SU-DHL-6 (cell line): Measurements from ENCODE around the gene TBL1X.

Experiments
- CTCF ChIP-seq: fragments of 200-600 bp; sonication (generic); IDR thresholded peaks from one replicate; pipeline ENCODE4 v1.5.1; 2017; ENCODE audit warnings: antibody characterized with exemption, mild to moderate bottlenecking, low read length, moderate library complexity; ENCODE audit not compliant: insufficient read depth, poor library complexity, severe bottlenecking
- EZH2phosphoT487 ChIP-seq: fragments of 200-600 bp; sonication (generic), shearing (Covaris generic); conservative IDR thresholded peaks from 2 replicates; pipeline ENCODE4 v1.6.1; 2018; ENCODE audit warnings: mild to moderate bottlenecking, antibody characterized with exemption, low read length, moderate library complexity, mixed read lengths

- no peak for TF ChIP-seq CTCF
- no peak for TF ChIP-seq EZH2phosphoT487
Measured at GRCh38 chrX:9440116-9440844, 24.6 kb upstream of the TBL1X start.
